HG03457 (cell line): ENCODE data around the gene TMEM266.

ENCODE experiments used
- ATAC-seq: cut with Tn5 transposase; IDR thresholded peaks from one replicate; pipeline ENCODE4 v1.9.1; 2021; ENCODE audit warnings: moderate number of reproducible peaks; ENCODE audit not compliant: unreplicated experiment

Gene TMEM266

DNA sequence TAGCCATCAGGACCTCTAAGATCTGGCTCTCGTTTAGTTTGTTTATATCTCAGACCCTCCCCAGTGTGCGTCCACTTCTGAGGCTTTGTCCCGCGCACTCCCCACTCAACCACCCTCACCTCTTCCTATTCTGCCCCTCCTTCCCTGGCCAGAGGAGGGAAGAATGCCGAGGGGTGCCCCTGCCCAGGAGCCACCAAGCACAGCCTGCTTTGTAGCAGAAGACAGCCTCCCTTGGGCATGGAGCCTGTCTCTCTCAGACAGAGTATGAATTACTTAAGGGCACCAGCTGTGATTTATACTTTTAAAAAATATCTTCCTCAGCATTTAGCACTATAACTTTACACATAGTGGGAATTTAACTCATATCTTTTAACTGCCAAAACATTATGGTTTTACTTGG, 6.0 kb downstream of the TMEM266 start:
- no peak for ATAC-seq

DNA sequence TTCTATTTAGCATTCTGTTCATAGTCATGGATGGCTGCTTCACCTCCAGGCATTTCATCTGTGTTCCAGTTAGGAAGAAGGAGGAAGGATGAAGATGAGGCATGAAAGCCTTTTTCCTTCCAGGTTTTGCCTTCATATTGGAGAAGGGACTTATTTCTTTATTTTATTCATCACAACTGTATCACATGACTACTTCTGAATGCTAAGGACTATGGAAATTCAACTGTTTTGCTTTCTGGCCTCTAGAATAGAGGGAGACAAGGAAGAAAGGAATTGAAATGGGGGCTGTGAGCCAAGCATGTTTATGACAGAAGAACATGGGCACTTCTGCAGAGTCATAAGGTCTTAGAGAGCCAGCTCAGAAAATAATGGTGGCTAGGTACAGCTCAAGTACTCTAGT, 10.4 kb downstream of the TMEM266 start:
- ATAC-seq: no peak

DNA sequence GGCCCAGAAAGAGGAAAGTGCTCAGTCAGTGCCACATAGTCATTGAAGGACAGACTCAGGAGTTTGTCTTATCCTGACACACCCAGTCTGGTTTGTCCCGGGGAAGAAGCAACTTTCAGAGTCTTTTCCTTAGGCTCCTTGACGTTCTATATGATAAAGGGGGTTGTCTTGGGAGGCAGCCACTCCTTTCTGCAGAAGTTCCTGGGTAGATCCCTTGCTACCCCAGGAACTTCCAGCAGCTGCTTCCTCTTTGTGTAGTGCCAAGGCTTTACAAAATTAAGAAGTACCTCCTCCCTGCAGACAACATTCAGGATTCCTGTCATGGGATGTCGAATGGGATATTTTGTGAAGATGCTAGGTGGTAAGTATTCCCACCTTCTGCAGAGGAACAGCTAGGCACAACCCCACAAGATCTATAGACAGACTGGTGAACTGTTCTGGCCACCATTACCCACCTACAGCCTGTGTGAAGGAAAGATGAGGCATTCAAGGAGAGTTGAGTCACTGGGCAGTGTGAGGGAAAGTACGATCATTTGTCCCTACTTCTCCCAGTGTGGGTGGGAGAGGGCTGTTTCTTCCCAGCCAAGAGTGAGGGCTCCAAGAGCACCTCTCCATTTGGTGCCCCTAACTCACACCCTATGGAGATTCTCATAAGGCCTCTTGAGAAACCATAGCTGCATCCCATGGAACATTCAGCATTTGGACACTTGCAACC, 11.3 kb downstream of the TMEM266 start:
- ATAC-seq: no peak

DNA sequence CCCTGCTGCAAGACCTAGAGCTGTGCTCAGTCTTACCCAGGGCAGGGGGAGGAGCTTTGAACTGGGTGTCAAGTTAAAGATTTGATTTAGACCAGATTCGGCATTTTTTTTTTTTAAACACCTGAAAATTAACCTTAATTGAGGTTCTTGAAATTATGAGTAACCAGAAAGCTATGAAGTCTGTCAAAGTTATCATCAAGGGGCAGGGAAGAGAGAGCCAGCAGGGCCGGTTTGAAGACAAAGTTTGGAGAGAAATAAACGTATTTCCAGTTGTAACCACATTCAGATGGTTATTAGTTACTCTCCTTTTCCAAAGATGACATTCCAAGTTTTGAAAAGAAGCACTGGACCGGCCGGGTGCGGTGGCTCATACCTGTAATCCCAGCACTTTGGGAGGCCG, 12.0 kb downstream of the TMEM266 start:
- ATAC-seq: no peak

GRCh38 chr15:76073554-76073953, 13.8 kb downstream of the TMEM266 start:
- ATAC-seq: no peak

GRCh38 chr15:76075046-76075445, 15.3 kb downstream of the TMEM266 start:
- ATAC-seq: no peak

DNA sequence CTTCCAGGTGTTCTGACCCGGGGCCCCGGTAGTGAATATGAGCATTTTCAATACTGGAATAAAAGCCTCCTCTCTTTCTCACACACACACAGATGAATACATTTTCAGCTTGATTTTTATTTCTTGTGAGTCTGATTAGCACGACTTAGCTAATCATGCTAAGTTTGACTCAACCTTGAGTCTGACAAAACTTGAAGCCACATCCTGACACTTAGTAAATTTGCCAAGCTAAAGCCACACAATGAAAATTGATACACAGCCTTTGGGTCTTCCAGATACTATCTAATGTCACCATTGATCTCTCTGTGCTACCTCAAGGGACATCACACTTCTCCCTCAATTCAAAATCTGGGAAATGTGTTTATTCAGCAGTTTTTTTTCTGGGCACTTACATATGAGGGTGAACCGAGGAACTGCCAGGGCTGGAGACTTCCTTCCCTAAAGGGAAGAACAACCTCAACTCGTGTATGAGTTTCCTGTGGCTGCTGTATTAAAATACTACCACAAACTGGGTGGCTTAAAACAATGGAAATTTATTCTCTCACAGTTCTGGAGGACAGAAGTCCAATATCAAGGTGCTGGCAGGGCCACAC, 18.6 kb downstream of the TMEM266 start:
- no peak for ATAC-seq

DNA sequence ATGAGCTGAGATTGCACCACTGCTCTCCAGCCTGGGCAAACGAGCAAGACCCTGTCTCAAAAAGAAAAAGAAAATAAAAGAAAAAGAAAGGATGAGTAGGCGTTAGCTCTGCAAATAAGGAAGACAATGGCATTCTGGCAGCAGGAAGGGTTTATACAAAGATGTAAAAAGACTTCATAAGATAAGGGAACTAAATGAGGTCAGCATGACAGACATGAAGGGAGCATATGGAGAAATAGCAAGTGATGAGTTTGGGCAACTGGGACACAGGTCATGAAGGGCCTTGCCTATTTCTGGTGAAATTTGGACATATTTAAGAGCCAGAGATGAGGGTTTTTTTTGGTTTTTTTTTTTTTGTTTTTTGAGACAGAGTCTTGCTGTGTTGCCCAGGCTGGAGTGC, 24.5 kb downstream of the TMEM266 start:
- no peak for ATAC-seq

GRCh38 chr15:76098685-76099084, 38.9 kb downstream of the TMEM266 start:
- ATAC-seq: no peak

- ATAC-seq: no peak
Measured at GRCh38 chr15:76099388-76099787, 39.6 kb downstream of the TMEM266 start.

- ATAC-seq: no peak
Measured at GRCh38 chr15:76100361-76100760, 40.6 kb downstream of the TMEM266 start.

- no peak for ATAC-seq
Measured at GRCh38 chr15:76101655-76102054, 41.9 kb downstream of the TMEM266 start.

DNA sequence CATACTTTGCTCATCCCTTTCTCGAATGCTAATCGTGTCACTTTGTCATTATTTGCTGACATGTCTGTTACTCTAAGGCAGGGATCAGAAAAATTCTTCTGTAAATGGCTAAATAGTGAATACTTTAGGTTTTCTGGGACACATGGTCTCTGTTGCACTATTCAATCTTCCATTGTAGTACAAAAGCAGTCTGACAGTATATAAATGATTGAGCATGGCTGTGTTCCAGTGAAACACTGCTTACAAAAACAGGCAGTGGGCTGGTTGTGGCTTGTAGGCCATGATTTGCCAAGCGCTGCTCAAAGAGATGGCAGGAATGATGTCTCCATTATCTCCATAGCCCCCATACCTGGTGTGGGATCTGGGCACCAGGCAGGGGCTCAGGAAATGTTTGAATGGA, 45.6 kb downstream of the TMEM266 start:
- ATAC-seq: no peak

DNA sequence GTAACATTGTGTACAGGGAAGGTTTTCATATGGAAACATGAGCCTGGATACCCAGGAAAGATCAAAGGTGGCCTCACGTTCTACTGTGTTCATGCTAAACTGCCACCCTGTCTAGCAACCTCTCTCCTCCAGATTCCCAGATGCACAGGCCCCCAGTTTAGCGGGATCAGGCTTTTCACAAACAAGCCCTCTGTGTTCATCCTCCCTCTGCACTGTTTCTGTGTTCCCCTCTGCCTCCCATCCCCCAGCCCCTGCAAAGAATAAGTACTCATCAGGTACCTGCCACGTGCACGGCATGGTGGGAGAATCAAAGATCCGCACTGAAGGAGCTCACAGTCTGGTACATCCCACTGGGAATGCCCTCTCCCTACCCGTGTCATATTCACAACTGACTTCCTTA, 46.1 kb downstream of the TMEM266 start:
- ATAC-seq: no peak

GRCh38 chr15:76107169-76107568, 47.4 kb downstream of the TMEM266 start:
- no peak for ATAC-seq

DNA sequence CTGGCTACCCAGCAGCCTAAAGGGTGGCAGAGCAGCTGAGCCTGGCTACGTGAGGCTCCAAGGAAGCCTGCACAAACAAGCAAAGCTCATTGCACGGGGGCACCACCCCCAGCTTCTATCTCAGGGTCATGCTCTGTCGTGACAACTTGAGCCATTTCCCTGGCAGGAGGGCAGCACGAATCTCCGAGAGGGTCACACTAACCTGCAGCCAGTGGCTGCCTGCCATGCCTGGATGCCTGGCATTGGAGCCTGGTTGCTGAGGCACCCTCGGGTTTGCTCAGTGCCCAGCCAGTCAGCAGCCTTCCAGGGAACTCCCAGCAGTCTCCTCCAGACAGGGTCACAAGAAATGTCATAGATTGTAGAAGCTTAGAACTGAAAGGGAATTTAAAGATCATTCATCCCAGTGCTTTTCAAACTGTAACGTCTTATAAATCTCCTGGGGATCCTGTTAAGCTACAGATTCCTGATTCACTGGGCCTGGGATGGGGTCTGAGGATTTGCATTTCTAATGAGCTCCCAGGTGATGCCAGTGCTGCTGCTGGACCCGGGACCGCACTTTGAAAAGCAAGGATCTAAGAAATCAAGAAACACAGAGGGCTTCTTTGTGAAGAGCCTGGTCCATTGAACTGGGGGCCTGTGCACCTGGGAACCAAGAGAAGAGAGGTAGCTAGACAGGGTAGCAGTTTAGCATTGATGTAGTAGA, 48.4 kb downstream of the TMEM266 start:
- no peak for ATAC-seq

DNA sequence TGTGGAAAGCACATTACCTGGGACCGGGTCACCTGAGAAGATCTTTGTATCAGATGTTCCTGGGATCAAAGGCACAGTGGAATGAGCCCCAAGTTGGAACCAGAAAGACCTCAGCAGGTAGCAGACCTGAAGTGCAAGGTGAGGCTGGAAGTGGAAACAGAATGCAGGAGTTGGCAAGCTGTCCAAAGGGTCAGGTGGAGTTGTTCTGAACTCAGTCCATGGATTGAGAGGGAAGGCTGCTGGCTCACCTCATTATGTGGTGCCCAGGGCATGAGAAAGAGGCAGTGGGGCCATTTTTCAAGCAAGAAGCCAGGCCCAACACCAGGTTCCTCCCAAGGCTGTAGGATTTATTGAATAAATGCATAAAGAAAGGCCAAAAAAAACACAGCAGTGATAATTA, 49.3 kb downstream of the TMEM266 start:
- ATAC-seq: no peak

- no peak for ATAC-seq
Measured at GRCh38 chr15:76114561-76114960, 54.8 kb downstream of the TMEM266 start.

DNA sequence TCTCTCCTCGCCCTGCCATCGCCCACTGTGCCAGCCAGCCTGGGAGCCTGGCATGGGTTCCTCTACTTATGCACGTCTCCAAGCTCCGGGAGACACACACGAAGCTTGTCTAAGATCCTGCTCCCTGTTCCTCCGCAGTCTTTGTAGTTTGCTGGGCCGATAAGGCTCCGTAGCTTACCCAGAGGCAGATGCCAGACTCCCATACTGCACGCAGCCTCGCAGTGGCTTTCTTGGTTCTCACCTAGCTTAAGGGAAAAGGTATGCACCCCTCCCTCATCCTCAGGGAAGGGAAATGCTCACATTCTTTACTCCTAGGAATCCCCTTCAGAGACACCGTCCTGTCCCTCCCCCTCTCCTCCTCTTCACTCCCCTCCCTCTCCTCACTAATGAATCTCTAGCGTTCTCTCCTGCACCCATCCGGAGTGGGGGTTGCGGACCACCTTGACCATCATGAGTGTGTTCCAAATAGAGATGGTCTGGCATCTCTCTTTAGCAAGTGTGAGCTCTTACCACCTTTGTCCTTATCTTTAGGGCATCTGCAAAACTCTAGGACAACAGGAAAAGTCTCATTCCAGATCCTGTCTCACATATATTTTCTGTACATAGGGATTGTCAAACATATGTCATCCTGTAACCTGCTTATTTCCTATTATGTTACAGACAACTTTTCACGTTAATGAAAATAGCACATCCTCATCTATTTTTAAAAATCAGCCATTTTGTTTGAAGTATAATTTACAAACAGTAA, 56.5 kb downstream of the TMEM266 start:
- no peak for ATAC-seq

DNA sequence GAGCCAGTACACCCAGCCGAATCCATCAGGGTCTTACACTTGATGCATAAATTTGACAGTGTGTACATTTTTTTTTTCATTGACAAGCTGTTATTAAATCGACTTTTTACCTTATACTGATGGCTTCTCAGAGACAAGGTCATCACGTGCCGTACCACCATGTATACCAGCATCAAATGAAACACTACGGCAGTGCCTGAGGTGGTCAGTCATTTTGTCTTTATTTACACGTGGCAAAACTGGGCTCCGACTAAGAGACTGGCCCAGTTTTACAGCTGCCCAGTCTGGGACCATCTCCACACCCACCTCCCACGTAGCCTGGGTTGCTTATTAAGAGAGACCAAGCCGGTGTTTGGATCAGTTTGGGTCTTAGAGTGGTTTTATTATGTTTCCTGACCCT, 57.4 kb downstream of the TMEM266 start:
- ATAC-seq: no peak

GRCh38 chr15:76118767-76119166, 59.0 kb downstream of the TMEM266 start:
- no peak for ATAC-seq

GRCh38 chr15:76123031-76123430, 63.2 kb downstream of the TMEM266 start:
- no peak for ATAC-seq
